ENCODE data around the gene REPS2.

The REPS2 gene

GRCh38 chrX:17192106-17192505, 245.6 kb downstream of the REPS2 start:
- Mint-ChIP-seq H3K4me1 (no peaks in the 10 kb centered on the region), H3K4me3 (no peak overlapping the region), H3K27ac (no peak overlapping the region)

More at GRCh38 chrX:17192106-17192505, 245.6 kb downstream of the REPS2 start:
- Mint-ChIP-seq H3K27me3 (ENCODE audit: low read depth, poor library complexity) (peaks cover 20% of the 10 kb centered on the region), H3K36me3 (ENCODE audit: low read depth) (no peaks in the 10 kb centered on the region), H3K9me3 (no peaks in the 10 kb centered on the region)
- no peak for DNase-seq
- TF ChIP-seq CTCF (IDR thresholded peaks at IDR 0.05), result no peak

Measured in nephron progenitor cell (in vitro differentiated cells).